ENCODE results near the gene TNXB. TPM values are rescaled to one million over a fixed set of nuclear protein-coding genes. Genes with fewer than 3 reads are reported as not detected.

The TNXB gene
- total RNA-seq, 1 donor from 2014 or later, result 207 TPM

DNA sequence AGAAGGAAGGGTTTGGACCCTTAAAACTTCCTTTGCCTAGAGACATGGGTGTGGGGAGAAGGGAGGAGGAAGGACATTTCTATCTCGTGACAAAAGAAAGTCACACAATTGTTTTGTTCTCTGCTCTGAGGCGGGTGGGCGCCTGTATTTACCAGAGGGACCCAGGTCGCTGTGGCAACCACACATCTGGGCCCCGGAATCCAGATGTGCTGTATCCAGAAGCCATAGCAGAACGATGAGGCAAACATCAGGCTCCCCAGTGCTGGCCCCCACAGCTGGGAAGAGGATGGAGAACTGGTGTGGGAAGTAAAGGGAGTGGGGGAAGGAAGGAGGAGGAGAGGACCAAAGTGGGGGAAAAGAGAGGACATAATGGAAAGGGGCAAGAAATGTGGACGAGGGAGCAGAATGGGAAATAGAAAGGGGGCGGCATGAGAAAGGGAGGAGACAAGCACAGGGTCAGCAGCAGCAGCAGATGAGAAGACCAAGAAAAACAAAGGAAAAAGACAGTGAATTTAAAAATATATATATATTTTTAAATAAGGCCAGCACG is 3.4 kb upstream of the TNXB start:
- peaks cover 0 to 14% of the 10 kb centered on the region in 2 donors for H3K36me3 ChIP-seq
- TF ChIP-seq POLR2A (IDR thresholded peaks at IDR 0.05), result no peak
- TF ChIP-seq POLR2AphosphoS5 (IDR thresholded peaks at IDR 0.05; ENCODE audit: insufficient read depth in 1 of 2, low read depth in 1 of 2), result peak in 1 of 2 donors; percentile 42
- no peak overlapping the region for H3K4me3 ChIP-seq
- H3K27me3 ChIP-seq, result no peaks in the 10 kb centered on the region
- peaks cover 74% of the 10 kb centered on the region for H3K4me1 ChIP-seq
- peak in 1 of 2 donors; percentile 87 for DNase-seq (ENCODE audit: extremely low spot score in 2 of 2)
- H3K9me3 ChIP-seq, result no peaks in the 10 kb centered on the region
- H3K27ac ChIP-seq, result peak overlapping the region; percentile 94
- intact Hi-C loops (cut with DNase I), result no loop called here

DNA sequence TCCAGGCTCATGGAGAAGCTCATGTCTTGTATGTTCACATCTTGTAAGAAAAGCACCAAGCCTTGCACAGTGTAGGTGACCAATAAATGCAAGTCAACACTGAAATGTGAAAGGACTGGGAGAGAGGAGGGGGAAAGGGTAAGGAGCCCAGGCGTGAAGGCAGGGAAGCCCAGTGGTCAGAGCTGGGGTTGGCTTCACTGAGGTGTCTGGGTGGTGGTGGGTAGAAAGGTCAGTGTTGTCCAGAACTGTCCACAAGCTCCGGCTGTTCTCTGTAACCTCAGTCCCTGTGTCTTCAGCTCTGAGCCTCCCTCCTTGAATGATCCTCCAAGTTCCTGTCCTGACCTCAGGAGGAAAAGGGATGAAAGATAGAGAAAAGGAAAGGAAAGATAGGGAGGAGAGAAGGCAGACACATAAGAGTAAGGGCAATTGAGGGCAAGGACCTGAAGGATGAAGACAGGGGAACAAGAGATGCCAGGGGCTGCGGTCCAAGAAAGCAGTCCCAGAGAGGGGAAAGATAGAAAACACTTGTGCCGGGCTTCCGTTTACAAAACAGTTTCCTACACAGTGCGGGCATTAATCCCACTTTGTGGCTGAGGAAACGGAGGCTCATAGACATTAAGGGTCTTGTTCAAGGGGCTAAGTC is 2.4 kb upstream of the TNXB start:
- intact Hi-C loops (cut with DNase I), result loop anchor here (2.0 kb wide), 1 partner anchor 25 kb away; no protein-coding TSS in a partner anchor
- Histone ChIP-seq H3K9me3 (no peaks in the 10 kb centered on the region), H3K4me1 (peaks cover 83% of the 10 kb centered on the region), H3K27ac (peak overlapping the region; percentile 94), H3K4me3 (no peak overlapping the region), H3K27me3 (no peaks in the 10 kb centered on the region), H3K36me3 (peaks cover 0 to 13% of the 10 kb centered on the region in 2 donors)
- peak in 1 of 2 donors; percentile 90 for DNase-seq (ENCODE audit: extremely low spot score in 2 of 2)
- TF ChIP-seq POLR2AphosphoS5 (IDR thresholded peaks at IDR 0.05; ENCODE audit: insufficient read depth in 1 of 2, low read depth in 1 of 2), result no peak
- TF ChIP-seq POLR2A (IDR thresholded peaks at IDR 0.05), result no peak
- TF ChIP-seq, protein P1, sequence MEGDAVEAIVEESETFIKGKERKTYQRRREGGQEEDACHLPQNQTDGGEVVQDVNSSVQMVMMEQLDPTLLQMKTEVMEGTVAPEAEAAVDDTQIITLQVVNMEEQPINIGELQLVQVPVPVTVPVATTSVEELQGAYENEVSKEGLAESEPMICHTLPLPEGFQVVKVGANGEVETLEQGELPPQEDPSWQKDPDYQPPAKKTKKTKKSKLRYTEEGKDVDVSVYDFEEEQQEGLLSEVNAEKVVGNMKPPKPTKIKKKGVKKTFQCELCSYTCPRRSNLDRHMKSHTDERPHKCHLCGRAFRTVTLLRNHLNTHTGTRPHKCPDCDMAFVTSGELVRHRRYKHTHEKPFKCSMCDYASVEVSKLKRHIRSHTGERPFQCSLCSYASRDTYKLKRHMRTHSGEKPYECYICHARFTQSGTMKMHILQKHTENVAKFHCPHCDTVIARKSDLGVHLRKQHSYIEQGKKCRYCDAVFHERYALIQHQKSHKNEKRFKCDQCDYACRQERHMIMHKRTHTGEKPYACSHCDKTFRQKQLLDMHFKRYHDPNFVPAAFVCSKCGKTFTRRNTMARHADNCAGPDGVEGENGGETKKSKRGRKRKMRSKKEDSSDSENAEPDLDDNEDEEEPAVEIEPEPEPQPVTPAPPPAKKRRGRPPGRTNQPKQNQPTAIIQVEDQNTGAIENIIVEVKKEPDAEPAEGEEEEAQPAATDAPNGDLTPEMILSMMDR (IDR thresholded peaks at IDR 0.05), result no peak

DNA sequence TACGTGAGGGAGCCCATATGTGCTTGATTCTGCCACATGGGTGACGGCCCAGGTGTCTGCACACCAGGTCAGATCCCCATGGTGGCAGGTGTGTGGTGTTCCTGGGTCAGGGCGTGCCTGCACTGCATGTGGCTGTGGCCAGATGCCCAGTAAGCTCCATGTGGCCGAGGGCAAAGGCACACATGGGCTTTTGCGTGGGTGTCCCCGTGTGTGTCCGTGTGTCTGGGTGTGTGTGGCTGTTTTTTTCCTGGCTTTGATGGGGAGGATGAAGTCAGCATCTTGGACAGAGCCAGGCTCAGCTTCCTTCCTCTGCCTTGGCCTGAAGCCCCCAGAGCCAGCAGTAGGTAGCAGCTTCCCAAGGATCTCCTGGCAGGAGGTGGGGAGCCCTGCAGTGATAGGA is 1.5 kb upstream of the TNXB start:
- TF ChIP-seq POLR2A (IDR thresholded peaks at IDR 0.05), result no peak
- TF ChIP-seq POLR2AphosphoS5 (IDR thresholded peaks at IDR 0.05; ENCODE audit: insufficient read depth in 1 of 2, low read depth in 1 of 2), result peak in 1 of 2 donors; percentile 34
- TF ChIP-seq, protein P1 (IDR thresholded peaks at IDR 0.05), result no peak
- H3K4me1 ChIP-seq, result peaks cover 91% of the 10 kb centered on the region
- intact Hi-C loops (cut with DNase I), result loop anchor here (2.0 kb wide), 1 partner anchor 24 kb away; no protein-coding TSS in a partner anchor

DNA sequence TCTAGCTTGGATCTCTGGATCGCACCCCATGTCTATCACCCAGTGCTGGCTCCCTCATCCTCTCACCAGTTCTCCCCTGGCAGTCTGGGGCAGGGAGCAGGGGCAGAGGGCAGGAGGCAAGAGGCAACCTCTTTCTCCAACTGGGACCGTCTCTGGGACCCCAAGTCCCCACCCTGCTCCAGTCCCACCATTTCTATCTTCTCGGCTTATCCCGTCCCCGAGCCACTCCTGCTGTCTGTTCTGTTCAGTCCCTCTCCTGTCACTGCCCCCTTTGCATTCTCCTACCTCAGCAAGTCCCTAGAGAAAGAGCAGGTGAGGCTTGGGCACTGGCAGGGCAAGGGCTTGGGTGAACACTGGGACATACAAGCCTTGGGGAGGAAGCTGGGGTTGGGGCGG is 625 bp upstream of the TNXB start:
- Histone ChIP-seq H3K27me3 (no peaks in the 10 kb centered on the region), H3K9me3 (no peaks in the 10 kb centered on the region), H3K36me3 (no peaks in the 10 kb centered on the region), H3K4me1 (peaks cover 97% of the 10 kb centered on the region), H3K27ac (peak overlapping the region; percentile 94), H3K4me3 (peak overlapping the region; percentile 58 to 60)
- TF ChIP-seq POLR2AphosphoS5 (IDR thresholded peaks at IDR 0.05; ENCODE audit: insufficient read depth in 1 of 2, low read depth in 1 of 2) (no peak), POLR2A (IDR thresholded peaks at IDR 0.05) (no peak)
- TF ChIP-seq, protein P1 (IDR thresholded peaks at IDR 0.05), result no peak
- intact Hi-C loops (cut with DNase I), result loop anchor here (2.0 kb wide), 2 partner anchors 23 to 63 kb away; no protein-coding TSS in a partner anchor
- no peak for DNase-seq (ENCODE audit: extremely low spot score in 2 of 2)

More for the DNA sequence above, 1.5 kb upstream of the TNXB start:
- peak overlapping the region; percentile 94 for H3K27ac ChIP-seq
- DNase-seq (ENCODE audit: extremely low spot score in 2 of 2), result peak; percentile 72 to 90
- H3K4me3 ChIP-seq, result no peak overlapping the region
- no peaks in the 10 kb centered on the region for H3K9me3 ChIP-seq
- H3K27me3 ChIP-seq, result no peaks in the 10 kb centered on the region
- peaks cover 0 to 4% of the 10 kb centered on the region in 2 donors for H3K36me3 ChIP-seq

DNA sequence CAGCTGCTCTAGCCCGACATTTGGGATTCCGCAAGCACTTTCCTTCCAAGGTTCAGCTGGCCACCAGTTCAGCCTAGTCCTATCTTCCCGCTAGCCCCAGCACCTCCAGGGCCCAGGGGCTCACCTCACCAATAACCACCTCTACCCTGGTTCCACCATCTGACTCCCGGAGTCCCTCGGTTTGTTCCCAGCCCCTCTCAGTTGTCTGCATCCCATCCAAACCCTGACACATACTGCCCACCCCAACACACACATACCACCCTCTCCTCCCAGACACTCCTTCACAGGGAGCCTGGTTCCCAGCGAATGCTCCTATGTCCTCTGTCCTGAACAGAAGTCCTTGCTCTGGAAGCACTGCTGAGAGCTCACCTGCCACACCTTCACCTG is 418 bp downstream of the TNXB start:
- Histone ChIP-seq H3K36me3 (no peaks in the 10 kb centered on the region), H3K27me3 (no peaks in the 10 kb centered on the region), H3K9me3 (no peaks in the 10 kb centered on the region), H3K27ac (peak overlapping the region; percentile 94), H3K4me3 (peak overlapping the region; percentile 58 to 60), H3K4me1 (peaks cover 90% of the 10 kb centered on the region)
- intact Hi-C loops (cut with DNase I), result loop anchor here (2.0 kb wide), 1 partner anchor 62 kb away; no protein-coding TSS in a partner anchor
- no peak for TF ChIP-seq POLR2AphosphoS5 (IDR thresholded peaks at IDR 0.05; ENCODE audit: insufficient read depth in 1 of 2, low read depth in 1 of 2)
- TF ChIP-seq, protein P1 (IDR thresholded peaks at IDR 0.05), result no peak
- no peak for TF ChIP-seq POLR2A (IDR thresholded peaks at IDR 0.05)
- peak in 1 of 2 donors; percentile 88 for DNase-seq (ENCODE audit: extremely low spot score in 2 of 2)
